ENCODE data around the gene ZSCAN25.

GRCh38 chr7:99625961-99626360 lies 9.2 kb downstream of the ZSCAN25 start:
- TF ChIP-seq SIN3A (IDR thresholded peaks at IDR 0.05; ENCODE audit: borderline replicate concordance, insufficient read depth, low read length) (no peak), TAF1 (IDR thresholded peaks at IDR 0.05; ENCODE audit: borderline replicate concordance, insufficient read depth, low read length) (no peak), POLR2AphosphoS5 (IDR thresholded peaks at IDR 0.05; ENCODE audit: low read depth, low read length) (no peak), FOXP2 (optimal IDR thresholded peaks at IDR 0.05; ENCODE audit: borderline replicate concordance, extremely low read depth, extremely low read length, insufficient read depth) (no peak)
